MCF 10A (cell line): Measurements from ENCODE around the gene PRKG1. TPM values are rescaled to one million over a fixed set of nuclear protein-coding genes. Genes with fewer than 3 reads are reported as not detected.

Experiments used
- BruUV-seq: library from RNA; stranded (reverse); fragments of 400-500 nt; replicated peaks from 2 replicates; lab custom pipeline; 2021; lab: Mats Ljungman, UMichigan
- CTCF ChIA-PET: fragments of 300-600 bp; sonication (Branson Sonifier 250); formaldehyde crosslinking; extraction: SDS; loops from one replicate; lab custom pipeline; 2021; ENCODE audit warnings: antibody characterized with exemption, inconsistent platforms; lab: Yijun Ruan, JAX
- POLR2A ChIA-PET: fragments of 300-600, 350-650 bp; sonication (Branson Sonifier 250); formaldehyde crosslinking; extraction: SDS; loops from one replicate; lab custom pipeline; 2020; ENCODE audit warnings: antibody characterized with exemption, inconsistent platforms; lab: Yijun Ruan, JAX
- DNase-seq: peaks from one replicate; pipeline ENCODE4 v3.0.0-alpha.2; 2018; ENCODE audit not compliant: unreplicated experiment
- H3K27ac Mint-ChIP-seq: one replicate; pipeline ENCODE4 v1.8.0; 2022; ENCODE audit warnings: mild to moderate bottlenecking, low read depth, mixed read lengths; ENCODE audit not compliant: unreplicated experiment
- H3K27me3 Mint-ChIP-seq: one replicate; pipeline ENCODE4 v1.8.0; 2022; ENCODE audit warnings: mixed read lengths; ENCODE audit not compliant: insufficient read depth, unreplicated experiment
- H3K36me3 Mint-ChIP-seq: one replicate; pipeline ENCODE4 v1.8.0; 2022; ENCODE audit warnings: mild to moderate bottlenecking, moderate library complexity, mixed read lengths; ENCODE audit not compliant: insufficient read depth, unreplicated experiment
- H3K4me1 Mint-ChIP-seq: one replicate; pipeline ENCODE4 v1.8.0; 2022; ENCODE audit warnings: mixed read lengths; ENCODE audit not compliant: insufficient read depth, unreplicated experiment
- H3K4me3 Mint-ChIP-seq: one replicate; pipeline ENCODE4 v1.8.0; 2022; ENCODE audit warnings: mild to moderate bottlenecking, moderate library complexity, mixed read lengths; ENCODE audit not compliant: unreplicated experiment
- H3K9me3 Mint-ChIP-seq: one replicate; pipeline ENCODE4 v1.8.0; 2022; ENCODE audit warnings: mixed read lengths; ENCODE audit not compliant: unreplicated experiment
- intact Hi-C: fragments of 100-400 bp; cut with micrococcal nuclease; formaldehyde crosslinking; loops from 2 replicates; pipeline ENCODE4 v1.14.1; 2022
- total RNA-seq: library from RNA; stranded (reverse); gene quantifications from 2 replicates; pipeline ENCODE4 v1.2.3, GENCODE V29; 2022
- TF ChIP-seq, protein P1 (sequence below): fragments of 200-600 bp; IDR thresholded peaks from one replicate; pipeline ENCODE4 v1.8.0; 2022; ENCODE audit warnings: antibody characterized with exemption, mild to moderate bottlenecking; ENCODE audit not compliant: unreplicated experiment

The PRKG1 gene
- total RNA-seq, 1 experiment from 2014 or later = 0.09 TPM

DNA sequence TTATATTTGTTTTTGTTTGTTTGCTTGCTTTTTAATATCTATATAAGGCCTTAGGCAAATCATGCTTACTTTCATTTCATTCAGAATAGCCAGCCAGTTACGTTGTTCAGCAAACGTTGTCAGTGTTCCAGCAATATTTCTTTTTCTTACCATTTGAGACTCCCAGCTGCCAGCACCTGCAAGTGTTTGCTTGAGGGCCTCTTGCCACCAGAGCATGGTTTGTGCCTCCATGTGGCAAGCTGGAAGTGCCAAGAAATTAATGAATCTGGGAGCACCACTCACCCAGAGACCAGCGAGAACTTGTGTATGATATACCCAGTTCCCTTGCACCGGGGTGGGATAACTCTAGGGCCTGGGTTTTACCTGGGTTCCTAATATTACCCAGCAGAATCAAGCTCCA lies 802.2 kb downstream of the PRKG1 start:
- Mint-ChIP-seq H3K4me3 (no peak overlapping the region), H3K36me3 (no peaks in the 10 kb centered on the region), H3K27ac (no peak overlapping the region)

DNA sequence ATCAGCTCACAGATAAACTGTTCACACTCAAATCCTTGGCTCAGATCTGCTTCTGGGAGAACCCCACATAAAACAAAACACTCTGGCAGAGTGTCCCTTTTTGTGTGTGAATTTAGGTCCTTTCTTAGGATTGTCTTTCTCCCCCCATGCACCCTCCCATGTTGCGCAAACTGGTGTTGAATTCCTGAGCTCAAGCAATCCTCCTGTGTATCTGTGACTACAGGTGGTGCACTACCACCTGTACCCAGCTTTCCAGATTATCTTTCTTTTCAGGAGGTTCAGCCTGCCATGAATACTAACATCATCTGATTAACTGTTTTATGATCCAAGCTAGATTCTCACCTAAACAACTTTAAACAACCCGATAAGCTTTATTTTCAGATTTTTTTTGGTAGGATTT lies 802.7 kb downstream of the PRKG1 start:
- CTCF ChIA-PET = interaction anchor here (0.6 to 1.0 kb wide), 4 partner anchors 11 to 118 kb away, joined by 3 to 5 read pairs (median 4); no protein-coding TSS in a partner anchor

More for the DNA sequence above, 802.2 kb downstream of the PRKG1 start:
- ChIA-PET CTCF (interaction anchor here (0.8 to 1.0 kb wide), 3 partner anchors 18 to 794 kb away, joined by 3 to 5 read pairs (median 4); no protein-coding TSS in a partner anchor), POLR2A (no interaction called here)
- intact Hi-C loops = no loop called here
- BruUV-seq = no TSS peak
- Mint-ChIP-seq H3K4me1 (no peaks in the 10 kb centered on the region), H3K9me3 (no peaks in the 10 kb centered on the region), H3K27me3 (no peaks in the 10 kb centered on the region)
- TF ChIP-seq, protein P1, sequence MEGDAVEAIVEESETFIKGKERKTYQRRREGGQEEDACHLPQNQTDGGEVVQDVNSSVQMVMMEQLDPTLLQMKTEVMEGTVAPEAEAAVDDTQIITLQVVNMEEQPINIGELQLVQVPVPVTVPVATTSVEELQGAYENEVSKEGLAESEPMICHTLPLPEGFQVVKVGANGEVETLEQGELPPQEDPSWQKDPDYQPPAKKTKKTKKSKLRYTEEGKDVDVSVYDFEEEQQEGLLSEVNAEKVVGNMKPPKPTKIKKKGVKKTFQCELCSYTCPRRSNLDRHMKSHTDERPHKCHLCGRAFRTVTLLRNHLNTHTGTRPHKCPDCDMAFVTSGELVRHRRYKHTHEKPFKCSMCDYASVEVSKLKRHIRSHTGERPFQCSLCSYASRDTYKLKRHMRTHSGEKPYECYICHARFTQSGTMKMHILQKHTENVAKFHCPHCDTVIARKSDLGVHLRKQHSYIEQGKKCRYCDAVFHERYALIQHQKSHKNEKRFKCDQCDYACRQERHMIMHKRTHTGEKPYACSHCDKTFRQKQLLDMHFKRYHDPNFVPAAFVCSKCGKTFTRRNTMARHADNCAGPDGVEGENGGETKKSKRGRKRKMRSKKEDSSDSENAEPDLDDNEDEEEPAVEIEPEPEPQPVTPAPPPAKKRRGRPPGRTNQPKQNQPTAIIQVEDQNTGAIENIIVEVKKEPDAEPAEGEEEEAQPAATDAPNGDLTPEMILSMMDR = no peak
- DNase-seq = no peak

DNA sequence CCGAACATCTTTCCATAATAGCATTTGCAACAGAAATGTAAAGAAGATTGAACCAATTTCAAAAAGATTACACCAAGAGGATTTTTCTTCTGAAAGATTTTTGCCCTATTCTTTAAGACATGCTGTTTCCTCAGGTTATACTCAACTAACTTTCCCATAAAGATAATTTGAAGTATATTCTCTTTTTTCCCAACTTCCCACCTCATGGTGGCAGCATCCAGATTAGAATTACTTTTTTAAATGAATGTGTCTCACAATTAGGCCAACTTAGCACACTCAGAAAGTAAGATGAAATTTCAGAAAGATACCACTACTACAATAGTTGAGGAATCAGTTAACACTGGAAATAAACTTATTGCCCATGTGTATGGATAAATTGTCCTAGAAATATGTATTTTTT lies 803.3 kb downstream of the PRKG1 start:
- ChIA-PET POLR2A (no interaction called here), CTCF (interaction anchor here (0.7 to 1.0 kb wide), 2 partner anchors 12 to 17 kb away, joined by 3 to 4 read pairs; no protein-coding TSS in a partner anchor)
- Mint-ChIP-seq H3K9me3 (no peaks in the 10 kb centered on the region), H3K27me3 (no peaks in the 10 kb centered on the region), H3K27ac (no peak overlapping the region), H3K36me3 (no peaks in the 10 kb centered on the region), H3K4me3 (no peak overlapping the region), H3K4me1 (no peaks in the 10 kb centered on the region)
- intact Hi-C loops = no loop called here
- TF ChIP-seq, protein P1 = no peak
- no TSS peak for BruUV-seq
- no peak for DNase-seq

More for the DNA sequence above, 802.7 kb downstream of the PRKG1 start:
- POLR2A ChIA-PET = no interaction called here
- H3K9me3 Mint-ChIP-seq = no peaks in the 10 kb centered on the region
- H3K4me1 Mint-ChIP-seq = no peaks in the 10 kb centered on the region
- no peak overlapping the region for H3K4me3 Mint-ChIP-seq
- intact Hi-C loops = no loop called here
- no peak overlapping the region for H3K27ac Mint-ChIP-seq
- no peaks in the 10 kb centered on the region for H3K27me3 Mint-ChIP-seq
- BruUV-seq = no TSS peak
- DNase-seq = no peak
- no peaks in the 10 kb centered on the region for H3K36me3 Mint-ChIP-seq
- TF ChIP-seq, protein P1 = no peak

DNA sequence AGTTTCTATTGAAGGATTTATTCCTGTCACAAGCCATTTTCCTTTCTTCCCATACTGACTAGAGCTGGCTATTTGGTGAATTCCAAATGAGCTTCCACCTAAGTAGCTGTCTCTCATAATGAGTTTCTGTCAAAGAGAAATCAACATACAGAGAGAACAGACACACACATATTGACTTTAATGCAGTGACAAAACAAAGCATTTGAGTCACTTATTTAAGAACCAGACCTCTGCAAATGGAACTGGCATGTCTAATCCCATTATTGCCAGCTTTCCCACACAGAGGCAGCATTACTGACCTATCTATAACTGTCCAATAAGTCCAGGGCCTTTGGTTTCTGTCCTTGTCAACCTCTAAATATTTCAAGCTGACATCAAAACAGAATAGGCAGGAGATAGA lies 804.4 kb downstream of the PRKG1 start:
- Mint-ChIP-seq H3K27ac (peak overlapping the region; percentile 67), H3K4me1 (no peaks in the 10 kb centered on the region), H3K4me3 (no peak overlapping the region), H3K36me3 (no peaks in the 10 kb centered on the region), H3K9me3 (no peaks in the 10 kb centered on the region), H3K27me3 (no peaks in the 10 kb centered on the region)
- TF ChIP-seq, protein P1 = no peak
- BruUV-seq = no TSS peak
- DNase-seq = no peak
- ChIA-PET CTCF (no interaction called here), POLR2A (no interaction called here)
- intact Hi-C loops = no loop called here
